ENCODE measurements around the gene MUC2. TPM values are rescaled to one million over a fixed set of nuclear protein-coding genes. Genes with fewer than 3 reads are reported as not detected.

MUC2 gene
- total and polyA plus RNA-seq, 2 of the 13 experiments (the other 11 are each of a cell fraction or from before 2014, with no cell fraction given) = not detected

DNA sequence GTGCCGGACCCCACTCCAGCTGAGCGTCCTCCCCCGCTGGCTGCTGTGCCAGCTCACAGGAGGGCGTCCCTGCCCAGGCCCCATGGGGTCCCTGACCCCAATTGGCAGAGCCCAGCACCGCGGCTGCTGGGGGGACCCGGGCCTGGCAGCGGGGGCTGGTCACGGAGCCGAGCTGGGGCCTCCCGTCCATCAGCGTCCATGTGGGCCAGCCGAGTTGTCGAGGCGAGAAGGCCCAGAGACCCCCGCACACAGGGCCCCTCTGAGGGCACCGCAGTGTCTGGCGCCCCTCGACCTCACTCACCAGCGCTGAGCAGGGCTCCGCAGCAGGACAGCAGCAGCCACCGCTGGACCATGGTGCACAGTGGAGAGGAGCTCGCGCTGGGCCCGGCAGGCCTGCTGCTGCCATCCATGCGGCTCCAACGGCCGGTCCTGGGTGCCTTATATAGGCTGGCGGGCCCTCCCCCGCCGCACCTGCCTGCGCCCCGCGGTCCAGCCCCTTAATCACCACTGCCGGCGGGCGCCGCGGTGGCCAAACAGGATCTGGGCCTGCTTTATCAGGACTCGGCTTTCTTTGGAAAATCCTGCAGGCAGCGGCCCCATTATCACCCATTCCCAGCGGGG, 38.3 kb upstream of the MUC2 start, which contains the start of gene MUC6 (continued):
- TF ChIP-seq HMGXB3 (CRISPR knock-in tag; IDR thresholded peaks at IDR 0.05; ENCODE audit: borderline replicate concordance) (no peak), EZH2 (conservative IDR thresholded peaks at IDR 0.05; ENCODE audit: low read depth, low read length) (peak; percentile 65), ZGPAT (CRISPR knock-in tag; IDR thresholded peaks at IDR 0.05) (no peak), ARNT2 (CRISPR knock-in tag; IDR thresholded peaks at IDR 0.05; ENCODE audit: low read depth) (no peak), LRRFIP1 (CRISPR knock-in tag; conservative IDR thresholded peaks at IDR 0.05) (no peak), SALL2 (CRISPR knock-in tag; IDR thresholded peaks at IDR 0.05) (no peak), ZNF543 (CRISPR knock-in tag; IDR thresholded peaks at IDR 0.05) (no peak), RXRA (CRISPR knock-in tag; IDR thresholded peaks at IDR 0.05) (no peak), ZNF605 (CRISPR knock-in tag; IDR thresholded peaks at IDR 0.05) (no peak), PREB (CRISPR knock-in tag; IDR thresholded peaks at IDR 0.05) (no peak), UBTF (CRISPR knock-in tag; IDR thresholded peaks at IDR 0.05) (0 out of 2 replicates have a peak, but pooled peaks have one; percentile 28)
- TF ChIP-seq, protein P1, sequence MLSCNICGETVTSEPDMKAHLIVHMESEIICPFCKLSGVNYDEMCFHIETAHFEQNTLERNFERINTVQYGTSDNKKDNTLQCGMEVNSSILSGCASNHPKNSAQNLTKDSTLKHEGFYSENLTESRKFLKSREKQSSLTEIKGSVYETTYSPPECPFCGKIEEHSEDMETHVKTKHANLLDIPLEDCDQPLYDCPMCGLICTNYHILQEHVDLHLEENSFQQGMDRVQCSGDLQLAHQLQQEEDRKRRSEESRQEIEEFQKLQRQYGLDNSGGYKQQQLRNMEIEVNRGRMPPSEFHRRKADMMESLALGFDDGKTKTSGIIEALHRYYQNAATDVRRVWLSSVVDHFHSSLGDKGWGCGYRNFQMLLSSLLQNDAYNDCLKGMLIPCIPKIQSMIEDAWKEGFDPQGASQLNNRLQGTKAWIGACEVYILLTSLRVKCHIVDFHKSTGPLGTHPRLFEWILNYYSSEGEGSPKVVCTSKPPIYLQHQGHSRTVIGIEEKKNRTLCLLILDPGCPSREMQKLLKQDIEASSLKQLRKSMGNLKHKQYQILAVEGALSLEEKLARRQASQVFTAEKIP (CRISPR knock-in tag; IDR thresholded peaks at IDR 0.05; ENCODE audit: borderline replicate concordance) = no peak

Measured in HepG2 (cell line).